Neural cell (in vitro differentiated cells): ENCODE data around the gene GBA2. TPM values are rescaled to one million over a fixed set of nuclear protein-coding genes. Genes with fewer than 3 reads are reported as not detected.

Source experiments
- H2AFZ ChIP-seq: fragments of 200-600, 300-800 bp; sonication (generic), shearing (Covaris generic); 2 replicates; pipeline ENCODE4 v1.6.0; 2014; ENCODE audit warnings: low read depth, mild to moderate bottlenecking, antibody characterized with exemption, low read length, moderate library complexity
- H3F3A ChIP-seq: fragments of 200-600 bp; shearing (Covaris generic); 2 replicates; pipeline ENCODE4 v1.6.1; 2016; ENCODE audit warnings: mild to moderate bottlenecking, moderate library complexity, mixed read lengths, antibody characterized with exemption, low read length; ENCODE audit not compliant: insufficient read depth, poor library complexity, severe bottlenecking
- H3K27ac ChIP-seq: fragments of 200-600, 300-800 bp; sonication (generic), shearing (Covaris generic); 2 replicates; pipeline ENCODE4 v1.5.1; 2014; ENCODE audit warnings: mild to moderate bottlenecking, low read length, moderate library complexity
- H3K27me3 ChIP-seq: fragments of 300-800, 200-600 bp; sonication (generic), shearing (Covaris generic); 2 replicates; pipeline ENCODE4 v1.6.0; 2014; ENCODE audit warnings: mild to moderate bottlenecking, low read depth, low read length, moderate library complexity; ENCODE audit not compliant: insufficient read depth
- H3K36me3 ChIP-seq: fragments of 300-800, 200-600 bp; sonication (generic), shearing (Covaris generic); 2 replicates; pipeline ENCODE4 v1.5.1; 2014; ENCODE audit warnings: mild to moderate bottlenecking, antibody characterized with exemption, low read length, moderate library complexity; ENCODE audit not compliant: insufficient read depth
- H3K4me2 ChIP-seq: fragments of 300-800, 200-600 bp; sonication (generic), shearing (Covaris generic); 2 replicates; pipeline ENCODE4 v1.6.0; 2014; ENCODE audit warnings: mild to moderate bottlenecking, low read length
- H3K4me3 ChIP-seq: fragments of 300-800, 200-600 bp; sonication (generic), shearing (Covaris generic); 2 replicates; pipeline ENCODE4 v1.5.1; 2014; ENCODE audit warnings: mild to moderate bottlenecking, low read length, moderate library complexity
- H3K79me2 ChIP-seq: fragments of 200-600 bp; shearing (Covaris generic); replicated peaks from 2 replicates; pipeline ENCODE4 v1.6.0; 2014; ENCODE audit warnings: mild to moderate bottlenecking, low read length, moderate library complexity; ENCODE audit not compliant: insufficient read depth
- H3K9ac ChIP-seq: fragments of 300-800, 200-600 bp; sonication (generic), shearing (Covaris generic); 2 replicates; pipeline ENCODE4 v1.6.1; 2016; ENCODE audit warnings: mild to moderate bottlenecking, low read length, mixed read lengths
- H3K9me2 ChIP-seq: fragments of 200-600 bp; shearing (Covaris generic); 2 replicates; pipeline ENCODE4 v1.6.1; 2016; ENCODE audit warnings: mild to moderate bottlenecking, low read length, mixed read lengths; ENCODE audit not compliant: insufficient read depth
- H3K9me3 ChIP-seq: fragments of 200-600, 300-800 bp; sonication (generic), shearing (Covaris generic); 2 replicates; pipeline ENCODE4 v1.6.1; 2016; ENCODE audit warnings: mild to moderate bottlenecking, mixed run types, low read length, moderate library complexity, mixed read lengths
- H4K20me1 ChIP-seq: fragments of 200-600 bp; shearing (Covaris generic); 2 replicates; pipeline ENCODE4 v1.6.1; 2016; ENCODE audit warnings: mild to moderate bottlenecking, mixed run types; ENCODE audit not compliant: insufficient read depth
- EP300 ChIP-seq: fragments of 450-650 bp; conservative IDR thresholded peaks from 2 replicates; pipeline ENCODE4 v1.6.1; 2014; ENCODE audit warnings: antibody characterized with exemption, mild to moderate bottlenecking, moderate library complexity; ENCODE audit not compliant: poor library complexity, severe bottlenecking
- EZH2 ChIP-seq: fragments of 200-600, 300-800 bp; shearing (Covaris generic), sonication (generic); IDR thresholded peaks from 2 replicates; pipeline ENCODE4 v1.6.1; 2014; ENCODE audit warnings: antibody characterized with exemption, low read length, borderline replicate concordance, mild to moderate bottlenecking; ENCODE audit not compliant: insufficient read depth, poor library complexity, severe bottlenecking
- MXI1 ChIP-seq: fragments of 450-650 bp; conservative IDR thresholded peaks from 2 replicates; pipeline ENCODE4 v1.6.1; 2014; ENCODE audit warnings: antibody characterized with exemption, mild to moderate bottlenecking; ENCODE audit not compliant: poor library complexity, severe bottlenecking
- POLR2AphosphoS5 ChIP-seq: IDR thresholded peaks from 2 replicates; pipeline ENCODE4 v1.6.1; 2012
- SMC3 ChIP-seq: fragments of 450-650 bp; conservative IDR thresholded peaks from 2 replicates; pipeline ENCODE4 v1.6.1; 2014; ENCODE audit warnings: antibody characterized with exemption, mild to moderate bottlenecking, moderate library complexity; ENCODE audit not compliant: poor library complexity
- polyA plus RNA-seq: library from polyadenylated mRNA; depleted of rRNA; stranded (reverse); fragments of >200 nt; gene quantifications from 2 replicates; pipeline ENCODE4 v1.2.3, GENCODE V29; 2014
- TF ChIP-seq, protein P1 (sequence below): IDR thresholded peaks from 2 replicates; pipeline ENCODE4 v1.6.1; 2012; ENCODE audit warnings: borderline replicate concordance
- TF ChIP-seq, protein P2 (sequence below): fragments of 450-650 bp; IDR thresholded peaks from 2 replicates; pipeline ENCODE4 v1.5.1; 2014; ENCODE audit warnings: antibody characterized with exemption, mild to moderate bottlenecking, moderate library complexity; ENCODE audit not compliant: poor library complexity, severe bottlenecking

Gene GBA2
- polyA plus RNA-seq, 1 donor from 2014 or later: 113 TPM

DNA sequence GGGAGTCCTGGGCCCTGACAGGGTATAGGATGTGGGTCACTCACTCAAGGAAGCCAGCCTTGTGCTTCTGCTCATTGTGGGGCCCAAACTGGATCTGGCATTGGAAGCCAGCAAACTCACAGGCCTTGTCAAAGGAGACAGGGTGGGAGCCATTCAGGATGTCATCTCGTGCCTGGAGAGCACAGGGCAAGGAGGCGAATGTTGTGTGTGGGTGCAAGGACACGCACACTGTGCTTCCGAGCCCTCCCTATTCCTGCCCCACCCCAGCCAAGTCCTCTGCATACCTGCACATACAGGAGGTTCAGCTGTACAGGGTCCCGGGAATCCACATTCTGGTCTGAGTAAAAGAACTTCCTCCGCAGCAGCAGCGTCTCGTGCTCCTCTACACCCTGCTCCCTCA lies 25.1 kb downstream of the GBA2 start:
- H3K9me3 ChIP-seq: no peaks in the 10 kb centered on the region
- no peak overlapping the region for H2AFZ ChIP-seq
- H3K27ac ChIP-seq: no peak overlapping the region
- H4K20me1 ChIP-seq: no peaks in the 10 kb centered on the region
- H3K79me2 ChIP-seq: peaks cover 5% of the 10 kb centered on the region
- H3K9ac ChIP-seq: no peak overlapping the region
- H3K36me3 ChIP-seq: no peaks in the 10 kb centered on the region
- TF ChIP-seq, protein P1, sequence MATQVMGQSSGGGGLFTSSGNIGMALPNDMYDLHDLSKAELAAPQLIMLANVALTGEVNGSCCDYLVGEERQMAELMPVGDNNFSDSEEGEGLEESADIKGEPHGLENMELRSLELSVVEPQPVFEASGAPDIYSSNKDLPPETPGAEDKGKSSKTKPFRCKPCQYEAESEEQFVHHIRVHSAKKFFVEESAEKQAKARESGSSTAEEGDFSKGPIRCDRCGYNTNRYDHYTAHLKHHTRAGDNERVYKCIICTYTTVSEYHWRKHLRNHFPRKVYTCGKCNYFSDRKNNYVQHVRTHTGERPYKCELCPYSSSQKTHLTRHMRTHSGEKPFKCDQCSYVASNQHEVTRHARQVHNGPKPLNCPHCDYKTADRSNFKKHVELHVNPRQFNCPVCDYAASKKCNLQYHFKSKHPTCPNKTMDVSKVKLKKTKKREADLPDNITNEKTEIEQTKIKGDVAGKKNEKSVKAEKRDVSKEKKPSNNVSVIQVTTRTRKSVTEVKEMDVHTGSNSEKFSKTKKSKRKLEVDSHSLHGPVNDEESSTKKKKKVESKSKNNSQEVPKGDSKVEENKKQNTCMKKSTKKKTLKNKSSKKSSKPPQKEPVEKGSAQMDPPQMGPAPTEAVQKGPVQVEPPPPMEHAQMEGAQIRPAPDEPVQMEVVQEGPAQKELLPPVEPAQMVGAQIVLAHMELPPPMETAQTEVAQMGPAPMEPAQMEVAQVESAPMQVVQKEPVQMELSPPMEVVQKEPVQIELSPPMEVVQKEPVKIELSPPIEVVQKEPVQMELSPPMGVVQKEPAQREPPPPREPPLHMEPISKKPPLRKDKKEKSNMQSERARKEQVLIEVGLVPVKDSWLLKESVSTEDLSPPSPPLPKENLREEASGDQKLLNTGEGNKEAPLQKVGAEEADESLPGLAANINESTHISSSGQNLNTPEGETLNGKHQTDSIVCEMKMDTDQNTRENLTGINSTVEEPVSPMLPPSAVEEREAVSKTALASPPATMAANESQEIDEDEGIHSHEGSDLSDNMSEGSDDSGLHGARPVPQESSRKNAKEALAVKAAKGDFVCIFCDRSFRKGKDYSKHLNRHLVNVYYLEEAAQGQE: no peak
- no peak for TF ChIP-seq POLR2AphosphoS5
- no peak for TF ChIP-seq EZH2
- no peak for TF ChIP-seq SMC3
- no peak for TF ChIP-seq EP300
- H3K4me3 ChIP-seq: no peak overlapping the region
- no peaks in the 10 kb centered on the region for H3K9me2 ChIP-seq
- H3K27me3 ChIP-seq: no peaks in the 10 kb centered on the region
- no peaks in the 10 kb centered on the region for H3F3A ChIP-seq
- no peak overlapping the region for H3K4me2 ChIP-seq

DNA sequence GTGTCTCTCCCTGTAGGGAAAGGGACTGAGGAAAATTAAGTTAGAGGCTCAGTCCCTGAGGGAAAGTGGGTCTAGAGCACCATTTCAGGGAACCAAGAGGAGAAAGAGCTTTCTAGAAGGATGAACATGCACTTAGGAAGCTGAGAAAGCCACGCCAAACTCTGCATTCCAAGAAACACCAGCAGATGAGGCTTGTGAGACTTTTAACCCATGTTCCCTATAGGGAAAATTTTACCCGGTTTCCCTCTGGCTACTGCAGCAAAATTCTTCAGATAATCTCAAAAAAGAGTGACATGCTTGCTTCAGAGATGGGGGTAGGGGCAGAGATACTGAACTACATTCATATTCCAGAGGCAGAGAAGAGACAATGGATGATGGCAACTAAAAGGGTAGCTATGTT lies 25.6 kb downstream of the GBA2 start:
- Histone ChIP-seq H3K79me2 (peaks cover 1% of the 10 kb centered on the region), H3K36me3 (no peaks in the 10 kb centered on the region), H3K9me2 (no peaks in the 10 kb centered on the region), H3F3A (no peaks in the 10 kb centered on the region), H3K27ac (no peak overlapping the region), H3K4me2 (no peak overlapping the region), H3K4me3 (no peak overlapping the region), H3K27me3 (no peaks in the 10 kb centered on the region), H4K20me1 (no peaks in the 10 kb centered on the region), H3K9me3 (no peaks in the 10 kb centered on the region), H3K9ac (no peak overlapping the region), H2AFZ (no peak overlapping the region)
- TF ChIP-seq, protein P2, sequence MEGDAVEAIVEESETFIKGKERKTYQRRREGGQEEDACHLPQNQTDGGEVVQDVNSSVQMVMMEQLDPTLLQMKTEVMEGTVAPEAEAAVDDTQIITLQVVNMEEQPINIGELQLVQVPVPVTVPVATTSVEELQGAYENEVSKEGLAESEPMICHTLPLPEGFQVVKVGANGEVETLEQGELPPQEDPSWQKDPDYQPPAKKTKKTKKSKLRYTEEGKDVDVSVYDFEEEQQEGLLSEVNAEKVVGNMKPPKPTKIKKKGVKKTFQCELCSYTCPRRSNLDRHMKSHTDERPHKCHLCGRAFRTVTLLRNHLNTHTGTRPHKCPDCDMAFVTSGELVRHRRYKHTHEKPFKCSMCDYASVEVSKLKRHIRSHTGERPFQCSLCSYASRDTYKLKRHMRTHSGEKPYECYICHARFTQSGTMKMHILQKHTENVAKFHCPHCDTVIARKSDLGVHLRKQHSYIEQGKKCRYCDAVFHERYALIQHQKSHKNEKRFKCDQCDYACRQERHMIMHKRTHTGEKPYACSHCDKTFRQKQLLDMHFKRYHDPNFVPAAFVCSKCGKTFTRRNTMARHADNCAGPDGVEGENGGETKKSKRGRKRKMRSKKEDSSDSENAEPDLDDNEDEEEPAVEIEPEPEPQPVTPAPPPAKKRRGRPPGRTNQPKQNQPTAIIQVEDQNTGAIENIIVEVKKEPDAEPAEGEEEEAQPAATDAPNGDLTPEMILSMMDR: no peak
- TF ChIP-seq MXI1: no peak
- TF ChIP-seq, protein P1: no peak
